ENCODE data around the gene ARHGAP26. TPM values are rescaled to one million over a fixed set of nuclear protein-coding genes. Genes with fewer than 3 reads are reported as not detected.
A peak's percentile ranks its signal among the peaks of the same experiment; 100 is the strongest.

The ARHGAP26 gene
- total and polyA plus RNA-seq, 2 donors (not counting 1 experiment from before 2014, with no cell fraction given), result 4.1 to 6.8 TPM

- TF ChIP-seq EZH2 (IDR thresholded peaks at IDR 0.05; ENCODE audit: low read length, missing control alignments), result no peak
- no peak for TF ChIP-seq CTCF (conservative IDR thresholded peaks at IDR 0.05 in 1 of 2, IDR thresholded peaks at IDR 0.05 in 1 of 2; ENCODE audit: low read depth in 1 of 2, low read length in 2 of 2)
- Histone ChIP-seq H3K4me3 (replicated peaks in 1 of 4; ENCODE audit: control extremely low read depth in 1 of 4, insufficient read depth in 1 of 4, low read depth in 3 of 4, low read length in 4 of 4) (no peak overlapping the region), H3K36me3 (ENCODE audit: control insufficient read depth, insufficient read depth, low read length) (no peaks in the 10 kb centered on the region), H4K20me1 (ENCODE audit: control insufficient read depth, extremely low read depth, insufficient read depth, low read length) (no peaks in the 10 kb centered on the region), H3K9me3 (ENCODE audit: control insufficient read depth, insufficient read depth, low read depth, low read length) (no peaks in the 10 kb centered on the region), H3K79me2 (ENCODE audit: control insufficient read depth, insufficient read depth, low read length) (no peaks in the 10 kb centered on the region), H3K27ac (ENCODE audit: insufficient read depth, low read length) (no peak overlapping the region), H3K9ac (ENCODE audit: insufficient read depth, low read length) (no peak overlapping the region), H3K27me3 (ENCODE audit: control insufficient read depth, insufficient read depth, low read length) (no peaks in the 10 kb centered on the region), H3K4me2 (ENCODE audit: extremely low read depth, insufficient read depth, low read length) (no peak overlapping the region), H2AFZ (ENCODE audit: low read length) (no peak overlapping the region), H3K4me1 (ENCODE audit: control insufficient read depth, extremely low read depth, insufficient read depth, low read length) (peaks cover 7% of the 10 kb centered on the region)
- peak in 1 of 2 donors; percentile 85 for DNase-seq (ENCODE audit: low read depth in 2 of 2)
These were observed 134.2 kb downstream of the ARHGAP26 start for GRCh38 chr5:142904416-142904815.

- Histone ChIP-seq H3K4me2 (ENCODE audit: extremely low read depth, insufficient read depth, low read length) (no peak overlapping the region), H3K79me2 (ENCODE audit: control insufficient read depth, insufficient read depth, low read length) (no peaks in the 10 kb centered on the region), H3K4me1 (ENCODE audit: control insufficient read depth, extremely low read depth, insufficient read depth, low read length) (peaks cover 7% of the 10 kb centered on the region), H2AFZ (ENCODE audit: low read length) (no peak overlapping the region), H3K4me3 (replicated peaks in 1 of 4; ENCODE audit: control extremely low read depth in 1 of 4, insufficient read depth in 1 of 4, low read depth in 3 of 4, low read length in 4 of 4) (no peak overlapping the region), H3K9ac (ENCODE audit: insufficient read depth, low read length) (no peak overlapping the region), H3K36me3 (ENCODE audit: control insufficient read depth, insufficient read depth, low read length) (no peaks in the 10 kb centered on the region), H3K27me3 (ENCODE audit: control insufficient read depth, insufficient read depth, low read length) (no peaks in the 10 kb centered on the region), H3K27ac (ENCODE audit: insufficient read depth, low read length) (no peak overlapping the region), H4K20me1 (ENCODE audit: control insufficient read depth, extremely low read depth, insufficient read depth, low read length) (no peaks in the 10 kb centered on the region), H3K9me3 (ENCODE audit: control insufficient read depth, insufficient read depth, low read depth, low read length) (no peaks in the 10 kb centered on the region)
- DNase-seq (ENCODE audit: low read depth in 2 of 2), result no peak
- TF ChIP-seq CTCF (conservative IDR thresholded peaks at IDR 0.05 in 1 of 2, IDR thresholded peaks at IDR 0.05 in 1 of 2; ENCODE audit: low read depth in 1 of 2, low read length in 2 of 2) (no peak), EZH2 (IDR thresholded peaks at IDR 0.05; ENCODE audit: low read length, missing control alignments) (no peak)
These were observed 135.2 kb downstream of the ARHGAP26 start for GRCh38 chr5:142905348-142905747.

- H3K36me3 ChIP-seq (ENCODE audit: control insufficient read depth, insufficient read depth, low read length), result no peaks in the 10 kb centered on the region
- H3K4me2 ChIP-seq (ENCODE audit: extremely low read depth, insufficient read depth, low read length), result peak overlapping the region; percentile 34
- no peaks in the 10 kb centered on the region for H4K20me1 ChIP-seq (ENCODE audit: control insufficient read depth, extremely low read depth, insufficient read depth, low read length)
- no peaks in the 10 kb centered on the region for H3K27me3 ChIP-seq (ENCODE audit: control insufficient read depth, insufficient read depth, low read length)
- peak; percentile 60 to 93 for DNase-seq (ENCODE audit: low read depth in 2 of 2)
- no peak overlapping the region for H3K4me3 ChIP-seq (replicated peaks in 1 of 4; ENCODE audit: control extremely low read depth in 1 of 4, insufficient read depth in 1 of 4, low read depth in 3 of 4, low read length in 4 of 4)
- H3K27ac ChIP-seq (ENCODE audit: insufficient read depth, low read length), result peak overlapping the region; percentile 1
- no peak for TF ChIP-seq EZH2 (IDR thresholded peaks at IDR 0.05; ENCODE audit: low read length, missing control alignments)
- no peak for TF ChIP-seq CTCF (conservative IDR thresholded peaks at IDR 0.05 in 1 of 2, IDR thresholded peaks at IDR 0.05 in 1 of 2; ENCODE audit: low read depth in 1 of 2, low read length in 2 of 2)
- no peak overlapping the region for H3K9ac ChIP-seq (ENCODE audit: insufficient read depth, low read length)
- H3K9me3 ChIP-seq (ENCODE audit: control insufficient read depth, insufficient read depth, low read depth, low read length), result no peaks in the 10 kb centered on the region
- no peaks in the 10 kb centered on the region for H3K79me2 ChIP-seq (ENCODE audit: control insufficient read depth, insufficient read depth, low read length)
- H2AFZ ChIP-seq (ENCODE audit: low read length), result no peak overlapping the region
- H3K4me1 ChIP-seq (ENCODE audit: control insufficient read depth, extremely low read depth, insufficient read depth, low read length), result no peaks in the 10 kb centered on the region
These were observed 136.9 kb downstream of the ARHGAP26 start for GRCh38 chr5:142906863-142907671.
